SU-DHL-6 (cell line): Measurements from ENCODE around the gene GADD45GIP1.

Experiments
- H2AFZ ChIP-seq: fragments of 200-600 bp; sonication (generic); 2 replicates; pipeline ENCODE4 v1.6.1; 2014; ENCODE audit warnings: low read depth, mild to moderate bottlenecking, moderate library complexity, mixed read lengths, antibody characterized with exemption, low read length; ENCODE audit not compliant: severe bottlenecking
- H3F3A ChIP-seq: fragments of 200-600 bp; shearing (Covaris generic); 2 replicates; pipeline ENCODE4 v1.6.0; 2016; ENCODE audit warnings: antibody characterized with exemption, mild to moderate bottlenecking; ENCODE audit not compliant: insufficient read depth
- H3K27ac ChIP-seq: fragments of 200-600 bp; sonication (generic); 2 replicates; pipeline ENCODE4 v1.5.1; 2016; ENCODE audit warnings: low read depth, mild to moderate bottlenecking, low read length, moderate library complexity, mixed read lengths
- H3K27me3 ChIP-seq: fragments of 200-600 bp; sonication (generic), shearing (Covaris generic); 2 replicates; pipeline ENCODE4 v1.6.0; 2014; ENCODE audit warnings: mild to moderate bottlenecking, low read length
- H3K36me3 ChIP-seq: fragments of 200-600 bp; sonication (generic); 2 replicates; pipeline ENCODE4 v1.6.1; 2014; ENCODE audit warnings: mild to moderate bottlenecking, low read length, mixed read lengths
- H3K4me2 ChIP-seq: fragments of 300-600, 200-600 bp; shearing (Covaris generic), sonication (generic); 2 replicates; pipeline ENCODE4 v1.6.0; 2014; ENCODE audit warnings: low read length, low read depth, mild to moderate bottlenecking; ENCODE audit not compliant: poor library complexity, severe bottlenecking
- H3K4me3 ChIP-seq: fragments of 200-600 bp; sonication (generic); 2 replicates; pipeline ENCODE4 v1.5.1; 2014; ENCODE audit warnings: antibody characterized with exemption, low read length, mild to moderate bottlenecking, mixed read lengths; ENCODE audit not compliant: insufficient read depth, poor library complexity, severe bottlenecking
- H3K79me2 ChIP-seq: fragments of 200-600 bp; sonication (generic); 2 replicates; pipeline ENCODE4 v1.6.1; 2014; ENCODE audit warnings: mild to moderate bottlenecking, low read length, moderate library complexity; ENCODE audit not compliant: insufficient read depth
- H3K9ac ChIP-seq: fragments of 200-600 bp; sonication (generic); 2 replicates; pipeline ENCODE4 v1.7.0; 2014; ENCODE audit warnings: mild to moderate bottlenecking, low read length
- H3K9me2 ChIP-seq: fragments of 200-600 bp; sonication (generic); replicated peaks from 2 replicates; pipeline ENCODE4 v1.6.1; 2014; ENCODE audit warnings: low read length; ENCODE audit not compliant: insufficient read depth
- H3K9me3 ChIP-seq: fragments of 200-600 bp; sonication (generic); 2 replicates; pipeline ENCODE4 v1.6.1; 2014; ENCODE audit warnings: low read length, mixed read lengths; ENCODE audit not compliant: insufficient read depth
- H4K20me1 ChIP-seq: fragments of 200-600 bp; sonication (generic); 2 replicates; pipeline ENCODE4 v1.6.1; 2014; ENCODE audit warnings: low read depth, mild to moderate bottlenecking, antibody characterized with exemption, low read length, moderate library complexity, mixed read lengths
- CTCF ChIP-seq: fragments of 200-600 bp; sonication (generic); IDR thresholded peaks from one replicate; pipeline ENCODE4 v1.5.1; 2017; ENCODE audit warnings: antibody characterized with exemption, mild to moderate bottlenecking, low read length, moderate library complexity; ENCODE audit not compliant: insufficient read depth, poor library complexity, severe bottlenecking
- EZH2phosphoT487 ChIP-seq: fragments of 200-600 bp; sonication (generic), shearing (Covaris generic); conservative IDR thresholded peaks from 2 replicates; pipeline ENCODE4 v1.6.1; 2018; ENCODE audit warnings: mild to moderate bottlenecking, antibody characterized with exemption, low read length, moderate library complexity, mixed read lengths

GADD45GIP1 gene

GRCh38 chr19:12991296-12991695 is 34.3 kb upstream of the GADD45GIP1 start:
- H3K27ac ChIP-seq: no peak overlapping the region
- TF ChIP-seq CTCF (no peak), EZH2phosphoT487 (no peak)

GRCh38 chr19:12990853-12991252 is 33.8 kb upstream of the GADD45GIP1 start:
- Histone ChIP-seq H4K20me1 (no peaks in the 10 kb centered on the region), H3K4me3 (no peak overlapping the region), H3K27me3 (no peaks in the 10 kb centered on the region), H3K27ac (no peak overlapping the region), H3K9ac (no peak overlapping the region), H3K4me2 (no peak overlapping the region), H3K9me2 (no peaks in the 10 kb centered on the region), H3F3A (no peaks in the 10 kb centered on the region), H2AFZ (no peak overlapping the region), H3K9me3 (no peaks in the 10 kb centered on the region), H3K79me2 (no peaks in the 10 kb centered on the region), H3K36me3 (no peaks in the 10 kb centered on the region)
- no peak for TF ChIP-seq EZH2phosphoT487
- no peak for TF ChIP-seq CTCF

More at GRCh38 chr19:12991296-12991695, 34.3 kb upstream of the GADD45GIP1 start:
- no peaks in the 10 kb centered on the region for H3K27me3 ChIP-seq
- no peaks in the 10 kb centered on the region for H3K79me2 ChIP-seq
- H3K9ac ChIP-seq: no peak overlapping the region
- H3K4me3 ChIP-seq: no peak overlapping the region
- no peak overlapping the region for H2AFZ ChIP-seq
- no peaks in the 10 kb centered on the region for H3K9me2 ChIP-seq
- no peaks in the 10 kb centered on the region for H3F3A ChIP-seq
- H3K36me3 ChIP-seq: no peaks in the 10 kb centered on the region
- H3K4me2 ChIP-seq: no peak overlapping the region
- H3K9me3 ChIP-seq: no peaks in the 10 kb centered on the region
- no peaks in the 10 kb centered on the region for H4K20me1 ChIP-seq

GRCh38 chr19:12990431-12990830 is 33.4 kb upstream of the GADD45GIP1 start:
- Histone ChIP-seq H2AFZ (no peak overlapping the region), H4K20me1 (no peaks in the 10 kb centered on the region), H3K27ac (no peak overlapping the region), H3K79me2 (no peaks in the 10 kb centered on the region), H3K9me2 (no peaks in the 10 kb centered on the region), H3K4me2 (no peak overlapping the region), H3K9me3 (no peaks in the 10 kb centered on the region), H3K9ac (no peak overlapping the region), H3F3A (no peaks in the 10 kb centered on the region), H3K27me3 (no peaks in the 10 kb centered on the region), H3K4me3 (no peak overlapping the region), H3K36me3 (no peaks in the 10 kb centered on the region)
- TF ChIP-seq EZH2phosphoT487 (no peak), CTCF (no peak)
